Endothelial cell of umbilical vein (primary cell): ENCODE data around the gene CDK5RAP2. TPM values are rescaled to one million over a fixed set of nuclear protein-coding genes. Genes with fewer than 3 reads are reported as not detected.

Source experiments
- BruUV-seq: library from RNA; stranded (reverse); fragments of 400-500 nt; replicated peaks from 2 replicates; lab custom pipeline; 2021; lab: Mats Ljungman, UMichigan
- CTCF ChIA-PET: fragments of 300-600, 350-600 bp; sonication (Branson Sonifier 250); formaldehyde crosslinking; loops from one replicate; lab custom pipeline; 2021; ENCODE audit warnings: antibody characterized with exemption, inconsistent platforms; lab: Charles Lee
- POLR2A ChIA-PET: fragments of 300-600, 350-600 bp; sonication (Branson Sonifier 250); formaldehyde crosslinking; loops from one replicate; lab custom pipeline; 2021; ENCODE audit warnings: antibody characterized with exemption, inconsistent platforms; lab: Charles Lee
- DNase-seq: peaks from one replicate; pipeline ENCODE4 v3.0.0-alpha.2; 2011; ENCODE audit warnings: low read depth, low spot score
- FAIRE-seq: peaks from 2 replicates; lab custom pipeline; 2011; peaks lifted over from hg19 to GRCh38; lab: Jason Lieb, UNC
- H2AFZ ChIP-seq: 2 replicates; pipeline ENCODE4 v1.6.0; 2012; ENCODE audit warnings: low read depth, low read length, control low read depth, inconsistent platforms
- H3K27ac ChIP-seq: 2 replicates; pipeline ENCODE4 v1.5.1; 2011; ENCODE audit warnings: low read depth, mild to moderate bottlenecking, control low read depth, low read length, moderate library complexity; ENCODE audit not compliant: insufficient read depth
- H3K27me3 ChIP-seq, 2 experiments: 2 replicates each; pipeline versions ENCODE4 v1.6.0 to v1.6.1; 2011; ENCODE audit warnings: low read length in 2 of 2, mixed read lengths in 1 of 2; ENCODE audit not compliant: control insufficient read depth in 2 of 2, insufficient read depth in 2 of 2
- H3K36me3 ChIP-seq, 2 experiments: 2 replicates in 1 of 2; 3 replicates in 1 of 2; pipeline ENCODE4 v1.5.1; 2011; ENCODE audit warnings: low read length in 2 of 2, mild to moderate bottlenecking in 1 of 2, moderate library complexity in 1 of 2; ENCODE audit not compliant: control insufficient read depth in 2 of 2, insufficient read depth in 2 of 2; ENCODE audit errors: extremely low read depth in 1 of 2
- H3K4me1 ChIP-seq: 3 replicates; pipeline ENCODE4 v1.5.1; 2011; ENCODE audit warnings: mild to moderate bottlenecking, low read length; ENCODE audit not compliant: control insufficient read depth, insufficient read depth; ENCODE audit errors: extremely low read depth
- H3K4me2 ChIP-seq: 2 replicates; pipeline ENCODE4 v1.6.1; 2011; ENCODE audit warnings: low read length, control low read depth, mixed read lengths; ENCODE audit not compliant: insufficient read depth
- H3K4me3 ChIP-seq, 3 experiments: fragments of 200-600 bp in 1 of 3; sonication (generic), shearing (Covaris generic) in 1 of 3; replicated peaks in 1 of 3; 2 replicates each; pipeline ENCODE4 v1.5.1; 2011 to 2016; ENCODE audit warnings: control low read depth in 3 of 3, low read length in 3 of 3, mild to moderate bottlenecking in 2 of 3, inconsistent platforms in 1 of 3, low read depth in 1 of 3, moderate library complexity in 1 of 3; ENCODE audit not compliant: insufficient read depth in 1 of 3
- H3K79me2 ChIP-seq: 2 replicates; pipeline ENCODE4 v1.6.0; 2012; ENCODE audit warnings: low read length, inconsistent platforms; ENCODE audit not compliant: control insufficient read depth, insufficient read depth
- H3K9ac ChIP-seq: replicated peaks from 2 replicates; pipeline ENCODE3; 2011; ENCODE audit warnings: low read length, control low read depth; ENCODE audit not compliant: insufficient read depth; ENCODE audit errors: extremely low read depth
- H3K9me1 ChIP-seq: replicated peaks from 3 replicates; pipeline ENCODE4 v1.6.0; 2011; ENCODE audit warnings: mild to moderate bottlenecking, low read length; ENCODE audit not compliant: control insufficient read depth, insufficient read depth; ENCODE audit errors: extremely low read depth
- H3K9me3 ChIP-seq: replicated peaks from 2 replicates; pipeline ENCODE4 v1.5.1; 2012; ENCODE audit warnings: low read length, inconsistent platforms; ENCODE audit not compliant: control insufficient read depth, insufficient read depth
- H4K20me1 ChIP-seq: replicated peaks from 2 replicates; pipeline ENCODE3; 2011; ENCODE audit warnings: mild to moderate bottlenecking, low read length; ENCODE audit not compliant: control insufficient read depth, insufficient read depth; ENCODE audit errors: extremely low read depth
- EZH2 ChIP-seq: IDR thresholded peaks from 2 replicates; pipeline ENCODE4 v1.6.1; 2012; ENCODE audit warnings: borderline replicate concordance, low read depth, mild to moderate bottlenecking, moderate library complexity, low read length, inconsistent platforms; ENCODE audit not compliant: severe bottlenecking
- FOS ChIP-seq: IDR thresholded peaks from 2 replicates; pipeline ENCODE4 v1.6.1; 2011; ENCODE audit warnings: mild to moderate bottlenecking, low read length, moderate library complexity, borderline replicate concordance; ENCODE audit not compliant: insufficient read depth
- GATA2 ChIP-seq: IDR thresholded peaks from 2 replicates; pipeline ENCODE4 v1.7.0; 2011; ENCODE audit warnings: low read depth, mild to moderate bottlenecking, moderate library complexity, mixed read lengths, low read length; ENCODE audit not compliant: insufficient read length, insufficient read depth
- JUN ChIP-seq: IDR thresholded peaks from 2 replicates; pipeline ENCODE4 v1.6.1; 2011; ENCODE audit warnings: borderline replicate concordance, low read depth; ENCODE audit not compliant: insufficient read length, insufficient read depth
- MYC ChIP-seq: IDR thresholded peaks from one replicate; pipeline ENCODE4 v1.6.1; 2011; ENCODE audit warnings: mild to moderate bottlenecking, low read depth, low read length
- POLR2A ChIP-seq: IDR thresholded peaks from 2 replicates; pipeline ENCODE4 v1.6.1; 2012; ENCODE audit warnings: low read depth, mild to moderate bottlenecking, control low read depth, low read length
- POLR2AphosphoS5 ChIP-seq: IDR thresholded peaks from 2 replicates; pipeline ENCODE4 v1.6.1; 2012; ENCODE audit warnings: low read depth, mild to moderate bottlenecking, control low read depth, low read length, moderate library complexity; ENCODE audit not compliant: insufficient read depth
- dilution Hi-C: fragments of 300-500 bp; cut with MboI; formaldehyde crosslinking; loops from one replicate; pipeline ENCODE4 v1.15.0; 2019; ENCODE audit warnings: low sequenced_read_pairs; ENCODE audit not compliant: extremely low pct_ligation_motif_present
- intact Hi-C: fragments of 100-400 bp; cut with micrococcal nuclease; formaldehyde crosslinking; loops from one replicate; pipeline ENCODE4 v1.10.0; 2022
- polyA plus RNA-seq, 4 experiments: library from polyadenylated mRNA; depleted of rRNA in 3 of 4; stranded (reverse) in 3 of 4; unstranded in 1 of 4; fragments of >200 nt; gene quantifications; 2 replicates each; pipeline versions ENCODE4 v1.2.1 to v1.2.3, GENCODE V29; 2011 to 2012; ENCODE audit warnings: missing spikeins in 1 of 4
- total RNA-seq: library from RNA; stranded (reverse); gene quantifications from 2 replicates; pipeline ENCODE4 v1.2.3, GENCODE V29; 2021
- TF ChIP-seq, protein P1 (sequence below): IDR thresholded peaks from 2 replicates; pipeline ENCODE4 v1.6.1; 2011; ENCODE audit not compliant: insufficient read depth, insufficient read length
- TF ChIP-seq, protein P2 (sequence below), 2 donors: IDR thresholded peaks; 1 replicate in 1 of 2; 2 replicates in 1 of 2; pipeline ENCODE4 v1.5.1; 2011; ENCODE audit warnings: low read length in 2 of 2, mild to moderate bottlenecking in 2 of 2, moderate library complexity in 2 of 2, control low read depth in 1 of 2, inconsistent platforms in 1 of 2, low read depth in 1 of 2; ENCODE audit not compliant: insufficient read depth in 1 of 2; ENCODE audit errors: extremely low read depth in 1 of 2

Gene CDK5RAP2
- total and polyA plus RNA-seq, 2 donors (not counting 3 experiments of a cell fraction or from before 2014, with no cell fraction given): 17.5 to 56.7 TPM

DNA sequence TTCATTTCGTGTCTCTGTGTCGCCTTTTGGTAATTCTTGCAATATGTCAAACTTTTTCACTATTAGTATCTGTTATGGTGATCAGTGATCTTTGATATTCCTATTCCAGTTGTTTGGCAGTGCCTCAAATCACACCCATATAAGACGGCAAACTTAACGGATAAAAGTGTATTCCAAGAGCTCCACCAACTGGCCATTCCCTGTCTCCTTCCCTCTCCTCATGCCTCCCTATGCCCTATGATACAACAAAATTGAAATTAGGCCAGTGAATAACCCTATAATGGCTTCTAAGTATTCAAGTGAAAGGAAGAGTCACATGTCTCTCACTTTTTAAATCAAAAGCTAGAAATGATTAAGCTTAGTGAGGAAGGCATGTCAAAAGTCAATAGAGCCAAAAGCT, 74.8 kb downstream of the CDK5RAP2 start:
- no peak for FAIRE-seq
- DNase-seq: no peak
- Histone ChIP-seq H3K27ac (no peak overlapping the region), H3K4me3 (no peak overlapping the region), H3K4me1 (no peaks in the 10 kb centered on the region), H3K9ac (no peak overlapping the region), H3K9me3 (no peaks in the 10 kb centered on the region), H3K36me3 (no peaks in the 10 kb centered on the region), H4K20me1 (no peaks in the 10 kb centered on the region), H3K9me1 (no peaks in the 10 kb centered on the region), H3K4me2 (no peak overlapping the region), H2AFZ (no peak overlapping the region), H3K27me3 (no peaks in the 10 kb centered on the region), H3K79me2 (no peaks in the 10 kb centered on the region)
- BruUV-seq: no TSS peak
- intact Hi-C loops (no loop called here), dilution Hi-C loops (no loop called here)
- ChIA-PET CTCF (interaction anchor here (2.8 kb wide), 1 partner anchor 28 kb away, joined by 10 read pairs; no protein-coding TSS in a partner anchor), POLR2A (no interaction called here)
- no peak for TF ChIP-seq GATA2
- TF ChIP-seq POLR2A: no peak
- TF ChIP-seq MYC: no peak
- TF ChIP-seq, protein P1, sequence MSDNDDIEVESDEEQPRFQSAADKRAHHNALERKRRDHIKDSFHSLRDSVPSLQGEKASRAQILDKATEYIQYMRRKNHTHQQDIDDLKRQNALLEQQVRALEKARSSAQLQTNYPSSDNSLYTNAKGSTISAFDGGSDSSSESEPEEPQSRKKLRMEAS: no peak
- TF ChIP-seq JUN: no peak
- TF ChIP-seq EZH2: no peak
- no peak for TF ChIP-seq POLR2AphosphoS5
- no peak for TF ChIP-seq FOS
- TF ChIP-seq, protein P2, sequence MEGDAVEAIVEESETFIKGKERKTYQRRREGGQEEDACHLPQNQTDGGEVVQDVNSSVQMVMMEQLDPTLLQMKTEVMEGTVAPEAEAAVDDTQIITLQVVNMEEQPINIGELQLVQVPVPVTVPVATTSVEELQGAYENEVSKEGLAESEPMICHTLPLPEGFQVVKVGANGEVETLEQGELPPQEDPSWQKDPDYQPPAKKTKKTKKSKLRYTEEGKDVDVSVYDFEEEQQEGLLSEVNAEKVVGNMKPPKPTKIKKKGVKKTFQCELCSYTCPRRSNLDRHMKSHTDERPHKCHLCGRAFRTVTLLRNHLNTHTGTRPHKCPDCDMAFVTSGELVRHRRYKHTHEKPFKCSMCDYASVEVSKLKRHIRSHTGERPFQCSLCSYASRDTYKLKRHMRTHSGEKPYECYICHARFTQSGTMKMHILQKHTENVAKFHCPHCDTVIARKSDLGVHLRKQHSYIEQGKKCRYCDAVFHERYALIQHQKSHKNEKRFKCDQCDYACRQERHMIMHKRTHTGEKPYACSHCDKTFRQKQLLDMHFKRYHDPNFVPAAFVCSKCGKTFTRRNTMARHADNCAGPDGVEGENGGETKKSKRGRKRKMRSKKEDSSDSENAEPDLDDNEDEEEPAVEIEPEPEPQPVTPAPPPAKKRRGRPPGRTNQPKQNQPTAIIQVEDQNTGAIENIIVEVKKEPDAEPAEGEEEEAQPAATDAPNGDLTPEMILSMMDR (IDR thresholded peaks at IDR 0.05; ENCODE audit: extremely low read depth in 1 of 2, insufficient read depth in 1 of 2, low read depth in 1 of 2, low read length in 2 of 2): no peak
